ENCODE data around the gene ZNF22. TPM values are rescaled to one million over a fixed set of nuclear protein-coding genes. Genes with fewer than 3 reads are reported as not detected.
"Not testable (repeated sequence)": the region's sequence is repeated elsewhere in the genome, so short reads cannot be mapped to it uniquely, and the experiment has no call there.

The ZNF22 gene
- total RNA-seq, 1 experiment from 2014 or later, result not detected

DNA sequence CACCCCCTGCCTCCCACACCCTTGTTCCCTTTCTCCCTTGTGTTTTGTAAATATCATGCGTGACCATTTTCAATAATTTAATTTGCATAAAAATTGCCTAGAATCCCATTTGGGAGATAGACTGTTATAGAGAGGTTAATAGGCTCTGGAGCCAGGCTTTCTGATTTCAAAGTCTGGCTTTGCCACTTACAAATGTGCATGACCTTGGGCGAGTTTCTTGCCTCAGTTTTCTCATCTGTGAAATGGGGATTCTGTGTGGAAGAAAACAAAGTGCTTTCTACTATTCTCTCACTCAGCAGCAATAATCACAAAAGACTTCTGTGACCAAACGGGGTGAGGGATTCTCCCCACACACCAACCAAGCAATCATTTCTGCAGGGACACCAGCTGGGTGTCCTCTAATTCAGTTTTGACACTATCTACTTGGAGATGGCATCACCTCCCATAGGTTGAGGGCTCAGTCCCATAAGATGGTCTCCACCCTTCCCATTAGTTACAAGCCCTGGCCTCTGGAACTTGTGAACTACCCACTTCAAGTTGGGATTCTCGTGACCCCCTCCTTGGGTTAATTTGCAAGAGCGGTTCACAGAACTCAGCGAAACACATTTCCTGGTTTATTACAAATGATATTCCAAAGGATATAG is 3.5 kb upstream of the ZNF22 start:
- no peak for DNase-seq (ENCODE audit: low read depth)
- in situ Hi-C loops (cut with HindIII; ENCODE audit: low pct_unique_long_range_greater_than_20kb, low sequenced_read_pairs), result no loop called here

GRCh38 chr10:44998146-44998631 is 2.5 kb upstream of the ZNF22 start:
- no peak for DNase-seq (ENCODE audit: low read depth)
- in situ Hi-C loops (cut with HindIII; ENCODE audit: low pct_unique_long_range_greater_than_20kb, low sequenced_read_pairs), result no loop called here

- in situ Hi-C loops (cut with HindIII; ENCODE audit: low pct_unique_long_range_greater_than_20kb, low sequenced_read_pairs), result no loop called here
- no peak for DNase-seq (ENCODE audit: low read depth)
Observed at GRCh38 chr10:45000138-45000751, 478 bp upstream of the ZNF22 start.

DNA sequence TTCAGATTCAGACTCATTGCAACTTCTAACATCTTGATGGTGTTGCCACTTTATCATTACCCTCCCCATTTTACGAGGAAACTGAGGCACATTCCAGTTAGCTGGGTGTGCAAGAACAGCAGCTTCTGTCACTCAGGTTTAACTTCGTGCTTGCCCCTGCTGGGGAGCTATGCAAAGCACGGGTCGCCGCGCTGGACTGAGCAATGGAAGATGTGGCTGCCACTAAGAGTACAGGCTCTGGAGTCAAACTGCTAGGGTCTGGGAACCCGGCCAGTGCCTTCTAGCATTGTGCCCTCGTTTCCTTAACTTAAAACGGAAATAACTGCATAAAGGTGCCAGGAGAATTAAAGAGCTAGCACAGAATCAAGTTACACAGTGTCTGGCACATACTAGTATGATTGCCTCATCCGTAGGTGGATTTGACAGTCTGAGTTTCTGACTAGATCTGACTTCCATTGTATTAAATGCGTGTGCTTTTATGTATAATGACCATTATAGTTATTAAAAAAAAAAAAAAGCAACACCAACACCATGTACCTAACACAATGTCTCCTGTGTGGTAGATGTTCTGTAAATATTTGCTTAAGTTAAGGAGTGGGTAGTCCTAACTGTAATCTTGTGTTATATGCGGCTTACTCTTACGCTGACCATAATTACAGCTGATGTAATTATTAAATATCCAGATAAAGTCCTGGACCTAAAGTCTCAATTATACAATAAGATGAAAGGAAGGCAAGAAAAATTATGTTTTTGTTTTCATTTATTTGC is 842 bp downstream of the ZNF22 start:
- in situ Hi-C loops (cut with HindIII; ENCODE audit: low pct_unique_long_range_greater_than_20kb, low sequenced_read_pairs), result no loop called here
- no peak for DNase-seq (ENCODE audit: low read depth)

- DNase-seq (ENCODE audit: low read depth), result no peak
- in situ Hi-C loops (cut with HindIII; ENCODE audit: low pct_unique_long_range_greater_than_20kb, low sequenced_read_pairs), result no loop called here
Observed at GRCh38 chr10:45003432-45004000, 2.8 kb downstream of the ZNF22 start.

GRCh38 chr10:45004661-45005060 is 3.9 kb downstream of the ZNF22 start:
- DNase-seq (ENCODE audit: low read depth), result no peak
- in situ Hi-C loops (cut with HindIII; ENCODE audit: low pct_unique_long_range_greater_than_20kb, low sequenced_read_pairs), result no loop called here

DNA sequence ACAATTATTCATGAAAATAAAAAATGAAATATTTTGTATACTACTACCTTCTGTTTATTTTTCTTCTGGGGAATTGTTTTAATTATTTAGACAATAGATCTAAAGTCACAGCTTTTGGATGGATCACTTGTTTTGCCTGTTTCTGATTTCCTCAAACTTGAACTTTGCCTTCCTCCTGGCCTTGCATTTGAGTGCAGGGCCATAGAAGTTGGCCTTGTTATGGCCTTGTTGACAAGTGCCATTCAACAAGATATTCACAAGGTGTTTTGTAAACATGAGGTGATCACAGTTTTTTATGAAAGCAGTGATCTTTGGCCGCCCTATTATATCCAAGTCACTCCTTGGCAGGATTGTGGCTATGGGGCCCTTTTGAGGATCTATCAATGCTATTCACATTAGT is 4.6 kb downstream of the ZNF22 start:
- in situ Hi-C loops (cut with HindIII; ENCODE audit: low pct_unique_long_range_greater_than_20kb, low sequenced_read_pairs), result no loop called here

GRCh38 chr10:45006276-45007030 is 5.7 kb downstream of the ZNF22 start:
- in situ Hi-C loops (cut with HindIII; ENCODE audit: low pct_unique_long_range_greater_than_20kb, low sequenced_read_pairs), result no loop called here
- DNase-seq (ENCODE audit: low read depth), result no peak

More for the DNA sequence above, 4.6 kb downstream of the ZNF22 start:
- no peak for DNase-seq (ENCODE audit: low read depth)

- DNase-seq (ENCODE audit: low read depth), result peak; percentile 82
- in situ Hi-C loops (cut with HindIII; ENCODE audit: low pct_unique_long_range_greater_than_20kb, low sequenced_read_pairs), result no loop called here
Observed at GRCh38 chr10:45008524-45009161, 7.9 kb downstream of the ZNF22 start.

GRCh38 chr10:45014557-45014956 is 13.8 kb downstream of the ZNF22 start:
- in situ Hi-C loops (cut with HindIII; ENCODE audit: low pct_unique_long_range_greater_than_20kb, low sequenced_read_pairs); DNase-seq (ENCODE audit: low read depth): not testable (repeated sequence)

DNA sequence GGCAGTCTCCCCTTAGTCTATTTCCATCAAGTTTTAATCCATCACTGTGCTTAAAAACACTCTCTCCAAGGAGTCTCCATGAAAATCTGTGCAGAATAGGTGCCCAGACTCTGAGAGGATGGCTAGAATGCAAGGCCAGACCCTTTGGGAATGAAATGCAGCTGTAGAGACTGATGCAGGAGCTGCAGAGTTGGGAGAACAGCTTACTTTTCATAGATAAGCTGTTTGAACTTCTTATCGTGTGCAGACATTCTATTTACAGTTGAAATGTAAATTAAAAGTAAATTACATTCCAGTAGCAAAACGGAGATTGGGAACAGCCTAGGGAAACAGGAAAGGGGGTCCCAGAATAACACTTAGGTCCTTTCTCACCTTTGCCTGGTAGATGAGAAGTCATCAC is 14.9 kb downstream of the ZNF22 start:
- DNase-seq (ENCODE audit: low read depth), result no peak
- in situ Hi-C loops (cut with HindIII; ENCODE audit: low pct_unique_long_range_greater_than_20kb, low sequenced_read_pairs), result no loop called here

- in situ Hi-C loops (cut with HindIII; ENCODE audit: low pct_unique_long_range_greater_than_20kb, low sequenced_read_pairs), result no loop called here
Observed at GRCh38 chr10:45023426-45023825, 22.7 kb downstream of the ZNF22 start.

GRCh38 chr10:45034301-45034700 is 33.6 kb downstream of the ZNF22 start:
- in situ Hi-C loops (cut with HindIII; ENCODE audit: low pct_unique_long_range_greater_than_20kb, low sequenced_read_pairs), result no loop called here
- no peak for DNase-seq (ENCODE audit: low read depth)

More at GRCh38 chr10:45023426-45023825, 22.7 kb downstream of the ZNF22 start:
- no peak for DNase-seq (ENCODE audit: low read depth)

- DNase-seq (ENCODE audit: low read depth), result no peak
- in situ Hi-C loops (cut with HindIII; ENCODE audit: low pct_unique_long_range_greater_than_20kb, low sequenced_read_pairs), result no loop called here
Observed at GRCh38 chr10:45035673-45036072, 35.0 kb downstream of the ZNF22 start.

DNA sequence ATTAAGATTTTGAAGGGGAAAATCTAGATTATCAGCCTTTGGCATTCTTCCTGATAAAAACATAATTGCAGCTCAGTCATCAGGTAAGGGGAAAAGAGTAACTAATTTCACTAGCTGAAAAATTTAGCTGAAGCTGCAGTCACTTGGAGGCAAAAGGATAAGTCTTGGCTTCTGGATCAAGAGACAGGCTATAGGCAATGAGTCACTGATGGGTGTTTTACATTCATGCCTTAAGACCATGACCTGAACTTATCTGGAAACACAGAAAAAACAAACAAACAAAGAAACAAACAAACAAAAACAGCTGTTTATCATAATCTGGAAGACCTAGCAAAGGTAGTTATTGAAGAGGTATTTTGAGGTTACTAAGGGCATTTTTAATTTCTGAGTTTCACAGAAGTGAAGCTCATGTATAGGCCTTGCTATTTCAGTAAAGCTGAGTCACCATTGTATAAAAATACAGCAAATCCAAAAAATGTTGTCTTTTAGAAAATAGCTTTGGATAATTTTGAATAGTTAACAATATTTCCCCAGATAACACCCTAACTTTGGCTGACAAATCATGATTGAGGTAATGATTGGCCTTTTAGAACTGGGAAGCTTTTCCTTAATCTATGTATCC is 40.3 kb downstream of the ZNF22 start:
- in situ Hi-C loops (cut with HindIII; ENCODE audit: low pct_unique_long_range_greater_than_20kb, low sequenced_read_pairs), result no loop called here
- DNase-seq (ENCODE audit: low read depth), result peak; percentile 2

DNA sequence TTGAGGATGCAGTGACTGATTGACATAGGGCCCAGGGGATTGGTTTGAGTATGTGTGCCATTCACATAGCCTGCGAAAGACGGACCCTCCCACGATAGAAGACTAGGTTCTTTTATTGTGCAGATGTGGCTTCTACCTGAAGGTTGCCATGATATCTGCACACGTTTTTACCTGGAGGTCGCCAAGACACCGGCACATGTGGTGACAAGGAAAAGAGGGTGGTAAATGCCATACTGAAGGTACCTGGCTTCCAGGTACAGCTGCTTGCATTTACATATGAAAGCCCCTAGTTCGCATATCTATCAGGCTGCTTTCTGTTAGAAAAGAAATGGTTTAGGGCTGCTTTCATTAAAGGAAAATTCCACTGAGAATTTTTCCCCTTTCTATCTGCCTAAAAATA is 43.6 kb downstream of the ZNF22 start:
- in situ Hi-C loops (cut with HindIII; ENCODE audit: low pct_unique_long_range_greater_than_20kb, low sequenced_read_pairs), result no loop called here
- no peak for DNase-seq (ENCODE audit: low read depth)

- in situ Hi-C loops (cut with HindIII; ENCODE audit: low pct_unique_long_range_greater_than_20kb, low sequenced_read_pairs), result no loop called here
- DNase-seq (ENCODE audit: low read depth), result no peak
Observed at GRCh38 chr10:45050551-45051235, 50.0 kb downstream of the ZNF22 start.

Data from Caki2 (cell line).